ENCODE data around the gene DUSP6.

The DUSP6 gene

DNA sequence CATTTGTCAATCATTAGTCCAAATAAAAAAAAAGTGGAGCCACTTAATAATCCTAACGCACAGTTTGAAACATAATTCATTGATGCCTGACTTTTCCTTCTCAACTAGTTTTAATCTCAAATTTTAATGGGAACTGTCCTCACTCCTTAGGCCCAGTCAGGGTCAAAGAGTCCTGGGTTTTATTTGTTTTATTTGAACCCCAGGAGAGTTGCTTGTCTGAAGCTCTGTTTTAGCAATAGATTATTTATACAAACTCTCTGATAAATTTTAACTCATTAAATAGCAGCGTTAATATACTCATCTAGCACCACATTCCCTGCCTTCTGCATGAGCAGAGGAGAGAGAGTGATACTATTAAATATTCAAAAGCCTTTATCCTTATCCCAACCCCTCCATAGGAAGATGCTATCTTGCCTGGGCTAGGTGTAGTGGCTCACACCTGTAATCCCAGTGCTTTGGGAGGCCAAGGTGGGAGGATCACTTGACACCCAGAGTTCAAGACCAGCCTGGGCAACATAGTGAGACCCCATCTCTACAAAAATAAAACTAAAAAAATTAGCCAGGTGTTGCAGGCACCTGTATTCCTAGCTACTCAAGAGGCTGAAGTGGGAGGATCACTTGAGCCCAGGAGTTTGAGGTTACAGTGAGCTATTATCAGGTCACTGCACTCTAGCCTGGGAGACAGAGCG is 14.5 kb upstream of the DUSP6 start:
- DNase-seq (ENCODE audit: low read depth) = no peak
- H3K4me3 ChIP-seq (ENCODE audit: low read length) = no peak overlapping the region
- TF ChIP-seq, protein P1, sequence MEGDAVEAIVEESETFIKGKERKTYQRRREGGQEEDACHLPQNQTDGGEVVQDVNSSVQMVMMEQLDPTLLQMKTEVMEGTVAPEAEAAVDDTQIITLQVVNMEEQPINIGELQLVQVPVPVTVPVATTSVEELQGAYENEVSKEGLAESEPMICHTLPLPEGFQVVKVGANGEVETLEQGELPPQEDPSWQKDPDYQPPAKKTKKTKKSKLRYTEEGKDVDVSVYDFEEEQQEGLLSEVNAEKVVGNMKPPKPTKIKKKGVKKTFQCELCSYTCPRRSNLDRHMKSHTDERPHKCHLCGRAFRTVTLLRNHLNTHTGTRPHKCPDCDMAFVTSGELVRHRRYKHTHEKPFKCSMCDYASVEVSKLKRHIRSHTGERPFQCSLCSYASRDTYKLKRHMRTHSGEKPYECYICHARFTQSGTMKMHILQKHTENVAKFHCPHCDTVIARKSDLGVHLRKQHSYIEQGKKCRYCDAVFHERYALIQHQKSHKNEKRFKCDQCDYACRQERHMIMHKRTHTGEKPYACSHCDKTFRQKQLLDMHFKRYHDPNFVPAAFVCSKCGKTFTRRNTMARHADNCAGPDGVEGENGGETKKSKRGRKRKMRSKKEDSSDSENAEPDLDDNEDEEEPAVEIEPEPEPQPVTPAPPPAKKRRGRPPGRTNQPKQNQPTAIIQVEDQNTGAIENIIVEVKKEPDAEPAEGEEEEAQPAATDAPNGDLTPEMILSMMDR (IDR thresholded peaks at IDR 0.05; ENCODE audit: insufficient read depth, low read depth, low read length, missing control alignments) = no peak

DNA sequence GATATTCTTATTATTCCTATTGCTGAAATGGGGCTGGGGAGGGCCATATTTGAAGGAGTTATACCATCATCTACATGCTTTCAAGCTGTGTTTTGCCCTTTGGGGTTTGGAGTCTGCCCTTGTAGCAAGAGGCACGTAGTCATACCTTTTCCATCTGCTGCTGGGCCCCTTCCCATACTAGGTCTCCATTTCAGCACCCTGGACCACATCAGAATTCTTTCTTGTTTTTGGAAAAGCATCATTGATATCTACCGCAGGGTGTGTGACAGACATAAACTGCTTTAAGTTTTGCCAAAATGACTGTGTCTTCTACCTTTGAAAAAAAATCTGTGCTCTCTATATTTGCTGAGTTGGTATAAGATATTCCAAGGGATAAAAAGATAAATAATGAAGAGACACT is 12.3 kb upstream of the DUSP6 start:
- TF ChIP-seq, protein P1 (IDR thresholded peaks at IDR 0.05; ENCODE audit: insufficient read depth, low read depth, low read length, missing control alignments) = no peak
- no peak overlapping the region for H3K4me3 ChIP-seq (ENCODE audit: low read length)
- DNase-seq (ENCODE audit: low read depth) = no peak

DNA sequence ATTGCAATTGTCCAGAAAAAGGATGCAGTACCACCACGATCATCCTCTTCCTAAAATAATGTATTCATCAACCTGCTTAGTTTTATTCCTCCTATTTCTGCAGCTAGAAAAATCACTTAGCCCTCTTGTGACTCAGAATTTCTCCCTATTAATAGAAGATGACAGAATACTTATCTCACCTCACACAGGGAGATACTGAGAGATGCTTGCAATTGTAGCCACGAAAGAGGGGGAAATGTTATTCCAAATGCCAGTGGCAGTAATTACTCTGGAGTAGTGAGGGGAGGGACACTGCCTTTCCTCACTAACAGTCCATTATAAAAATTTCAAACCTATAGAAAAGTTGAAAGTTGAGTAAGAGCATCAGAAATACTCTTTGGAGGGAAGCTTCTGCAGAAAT is 11.8 kb upstream of the DUSP6 start:
- no peak for DNase-seq (ENCODE audit: low read depth)
- H3K4me3 ChIP-seq (ENCODE audit: low read length) = no peak overlapping the region
- TF ChIP-seq, protein P1 (IDR thresholded peaks at IDR 0.05; ENCODE audit: insufficient read depth, low read depth, low read length, missing control alignments) = no peak

DNA sequence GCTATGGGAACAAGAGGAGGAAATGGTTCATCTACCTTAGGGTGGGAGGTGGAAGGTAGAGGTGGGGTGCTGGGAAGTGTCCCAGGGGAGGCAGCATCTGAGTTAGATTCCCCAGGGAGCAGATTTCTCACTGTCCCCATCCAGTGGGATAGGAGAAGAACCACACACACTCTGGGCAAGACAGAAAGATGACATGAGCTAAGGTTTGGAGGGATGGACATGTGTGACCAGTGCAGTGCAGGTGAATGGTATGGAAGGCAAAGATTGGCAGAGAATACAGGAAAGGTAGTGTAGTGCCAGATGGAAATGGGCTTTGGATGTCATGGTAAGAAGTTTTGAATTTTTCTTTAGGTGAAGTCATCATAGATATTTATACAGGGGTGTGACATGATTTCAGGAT is 11.3 kb upstream of the DUSP6 start:
- no peak for DNase-seq (ENCODE audit: low read depth)

DNA sequence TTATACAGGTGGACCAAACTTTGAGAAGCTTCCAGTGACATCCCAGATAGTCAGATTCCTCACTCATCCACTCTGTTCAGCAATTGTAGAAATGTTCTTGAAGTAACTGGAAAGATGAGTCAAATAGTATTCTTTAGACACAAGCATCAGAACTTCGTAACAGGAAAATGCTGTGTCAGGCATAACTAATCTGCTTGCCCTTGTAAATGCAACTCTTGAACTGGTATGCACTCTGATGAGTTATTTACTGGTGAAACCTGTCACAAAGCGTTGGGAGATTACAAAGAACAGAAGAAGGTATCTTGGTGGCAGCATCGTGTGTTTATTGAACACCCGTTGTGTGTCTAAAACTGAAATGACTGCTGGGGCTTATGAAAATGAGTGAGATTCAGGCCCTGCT is 10.8 kb upstream of the DUSP6 start:
- TF ChIP-seq, protein P1 (IDR thresholded peaks at IDR 0.05; ENCODE audit: insufficient read depth, low read depth, low read length, missing control alignments) = no peak
- H3K4me3 ChIP-seq (ENCODE audit: low read length) = no peak overlapping the region
- DNase-seq (ENCODE audit: low read depth) = peak; percentile 63

More for the DNA sequence above, 11.3 kb upstream of the DUSP6 start:
- TF ChIP-seq, protein P1 (IDR thresholded peaks at IDR 0.05; ENCODE audit: insufficient read depth, low read depth, low read length, missing control alignments) = no peak
- no peak overlapping the region for H3K4me3 ChIP-seq (ENCODE audit: low read length)

DNA sequence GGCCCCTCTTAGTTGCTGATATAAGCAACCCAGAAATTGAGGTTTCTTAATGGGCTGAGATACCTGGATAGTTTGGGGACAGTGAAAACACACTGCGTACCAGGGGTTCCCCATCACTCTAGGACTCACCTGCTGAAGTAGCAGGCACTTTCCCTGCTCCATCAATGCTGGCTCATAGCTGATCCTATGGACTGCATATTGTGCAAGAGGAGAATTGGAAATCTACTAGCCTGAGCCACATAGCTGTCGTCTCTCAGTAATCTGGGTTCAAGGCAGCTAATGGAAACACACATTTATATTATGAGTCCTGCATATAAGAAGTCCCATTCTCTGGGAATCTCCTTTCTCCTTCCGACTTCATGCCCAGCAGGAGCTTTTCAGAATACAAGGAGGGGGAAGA is 7.3 kb upstream of the DUSP6 start:
- H3K4me3 ChIP-seq (ENCODE audit: low read length) = no peak overlapping the region
- no peak for DNase-seq (ENCODE audit: low read depth)
- TF ChIP-seq, protein P1 (IDR thresholded peaks at IDR 0.05; ENCODE audit: insufficient read depth, low read depth, low read length, missing control alignments) = no peak

DNA sequence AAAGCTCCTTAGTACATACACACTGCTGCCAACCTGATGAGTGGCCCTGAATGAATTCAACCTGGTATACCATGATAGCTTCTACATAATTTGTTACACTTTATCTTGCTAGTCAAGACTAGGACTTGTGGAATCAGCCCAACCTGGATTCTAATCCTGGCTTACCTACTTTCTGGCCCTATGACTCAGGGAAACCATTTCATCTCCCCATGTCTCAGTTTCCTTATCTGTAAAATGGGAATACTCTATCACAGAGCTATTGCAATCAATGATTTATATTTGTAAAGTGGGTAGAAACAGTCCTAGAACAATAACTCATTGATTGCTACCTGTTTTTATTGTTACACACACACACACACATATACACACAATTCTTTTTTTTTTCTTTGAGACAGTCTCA is 6.5 kb upstream of the DUSP6 start:
- TF ChIP-seq, protein P1 (IDR thresholded peaks at IDR 0.05; ENCODE audit: insufficient read depth, low read depth, low read length, missing control alignments) = no peak

More for the DNA sequence above, 6.5 kb upstream of the DUSP6 start:
- no peak for DNase-seq (ENCODE audit: low read depth)
- no peak overlapping the region for H3K4me3 ChIP-seq (ENCODE audit: low read length)

Data from epithelial cell of esophagus (primary cell).